ENCODE results near the gene GNAI3. TPM values are rescaled to one million over a fixed set of nuclear protein-coding genes. Genes with fewer than 3 reads are reported as not detected.

The GNAI3 gene
- total RNA-seq = 11.4 and 14.9 TPM in 2 replicates

DNA sequence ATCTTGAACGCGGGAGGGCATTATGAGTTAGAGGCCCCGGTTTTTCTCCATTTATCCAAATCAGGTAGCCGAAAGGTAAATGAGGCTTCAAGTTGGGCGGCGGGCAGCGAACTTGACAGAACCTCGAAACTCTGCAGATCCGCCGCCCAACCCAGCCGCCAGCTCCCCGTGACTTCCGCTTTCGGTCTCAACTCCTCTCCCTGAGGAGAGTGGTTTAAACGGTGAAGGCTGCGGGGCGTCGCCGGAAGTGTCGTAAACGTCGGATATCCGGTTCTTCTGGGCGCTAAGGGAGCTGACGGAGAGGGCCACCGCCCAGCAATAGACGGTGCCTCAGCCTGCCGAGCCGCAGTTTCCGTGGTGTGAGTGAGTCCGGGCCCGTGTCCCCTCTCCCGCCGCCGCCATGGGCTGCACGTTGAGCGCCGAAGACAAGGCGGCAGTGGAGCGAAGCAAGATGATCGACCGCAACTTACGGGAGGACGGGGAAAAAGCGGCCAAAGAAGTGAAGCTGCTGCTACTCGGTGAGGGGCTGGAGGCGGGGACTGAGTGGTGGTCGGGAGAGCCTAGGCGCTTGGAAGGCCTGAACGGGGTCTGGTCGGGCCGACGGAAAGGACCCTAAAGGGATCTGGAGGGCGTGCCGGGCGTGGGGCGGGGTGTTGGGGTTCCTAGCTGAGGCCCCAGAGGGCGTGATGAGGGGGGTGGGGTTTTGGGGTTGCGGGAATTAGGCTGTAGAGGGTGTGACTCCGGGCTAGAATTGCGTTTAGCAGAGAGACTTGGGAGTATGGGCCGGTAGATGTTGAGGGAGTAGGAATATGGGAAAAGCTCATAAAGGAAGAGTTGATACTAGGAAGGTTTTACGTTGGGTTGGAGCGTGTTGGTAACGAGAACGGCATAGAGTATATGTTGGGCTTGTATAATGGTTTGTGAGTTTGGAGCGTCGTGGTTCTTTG is at the start of gene GNAI3:
Gene GNAI3, plus strand, starts transcription at position 295 of the 947 bp plus-strand sequence. Its CDS starts 106 bp downstream, at position 401.
- peak; percentile 83 to 96 for DNase-seq (ENCODE audit: low read depth in 2 of 2)

DNA sequence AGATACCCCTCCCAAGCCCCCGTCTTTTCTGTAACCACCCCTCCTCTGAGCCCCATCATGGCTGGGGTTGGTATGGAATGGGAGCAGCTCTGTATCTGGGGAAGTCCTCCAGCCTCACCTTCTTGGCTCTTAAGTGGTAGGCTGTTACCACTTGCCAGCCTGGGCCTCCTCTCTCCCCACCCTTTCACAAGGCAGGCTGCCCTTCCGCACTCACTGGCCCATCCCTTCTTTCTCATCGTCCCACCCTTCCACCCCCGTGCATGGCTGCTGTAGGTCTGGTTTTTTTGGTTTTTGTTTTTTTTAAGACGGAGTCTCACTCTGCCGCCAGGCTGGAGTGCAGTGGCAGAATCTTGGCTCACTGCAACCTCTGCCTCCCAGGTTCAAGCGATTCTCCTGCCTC is 49.3 kb upstream of the GNAI3 start:
- no peak for DNase-seq (ENCODE audit: low read depth in 2 of 2)

- DNase-seq (ENCODE audit: low read depth in 2 of 2) = peak in 1 of 2 donors; percentile 44
Measured at GRCh38 chr1:109499661-109500536, 48.5 kb upstream of the GNAI3 start.

DNA sequence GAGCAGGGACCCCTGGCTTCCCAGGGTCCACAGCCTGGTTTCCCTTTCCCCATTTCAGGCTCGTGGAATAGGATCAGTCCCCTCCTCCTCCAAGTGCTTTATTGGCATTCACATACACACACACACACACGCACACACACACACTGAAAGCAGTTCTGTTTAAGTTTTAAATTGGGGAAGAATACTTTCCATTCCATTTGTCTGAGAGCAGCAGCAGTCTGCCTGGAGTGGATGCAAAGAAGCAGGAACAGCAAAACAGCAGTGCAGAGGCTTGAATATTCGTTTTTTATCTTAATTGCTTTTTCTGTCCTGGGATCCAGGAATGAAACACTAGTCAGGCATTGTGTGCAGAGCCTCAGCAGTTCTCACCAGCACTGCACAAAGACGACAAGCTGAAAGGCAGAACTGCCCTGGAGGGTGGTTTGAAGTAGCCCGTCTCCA is 47.5 kb upstream of the GNAI3 start:
- no peak for DNase-seq (ENCODE audit: low read depth in 2 of 2)

GRCh38 chr1:109501644-109502363 is 46.6 kb upstream of the GNAI3 start:
- no peak for DNase-seq (ENCODE audit: low read depth in 2 of 2)

DNA sequence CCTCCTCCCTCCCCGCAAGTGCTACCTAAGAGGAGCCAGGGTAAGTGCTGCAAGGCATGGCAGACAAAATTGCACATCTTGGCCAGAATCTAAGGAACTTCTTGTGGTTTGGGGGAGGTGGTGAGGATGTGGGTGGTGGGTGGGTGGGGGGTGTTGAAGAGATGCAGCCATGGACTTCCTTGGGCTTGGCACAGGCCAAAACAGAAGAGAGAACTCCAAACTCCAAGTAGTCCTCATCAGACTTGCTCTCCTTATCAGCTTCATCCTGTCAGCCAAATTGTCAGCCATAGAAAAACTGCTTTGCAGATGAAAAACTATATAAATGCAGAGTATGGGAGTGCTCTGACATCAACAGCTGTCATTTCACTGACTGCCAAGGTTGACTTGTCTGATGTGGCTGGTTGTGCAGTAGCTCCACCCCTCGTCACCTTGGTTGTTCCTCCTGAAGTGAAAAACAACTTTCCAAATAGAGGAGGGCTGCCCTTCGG is 46.0 kb upstream of the GNAI3 start:
- no peak for DNase-seq (ENCODE audit: low read depth in 2 of 2)

- no peak for DNase-seq (ENCODE audit: low read depth in 2 of 2)
Measured at GRCh38 chr1:109503935-109504334, 44.5 kb upstream of the GNAI3 start.

GRCh38 chr1:109504974-109505373 is 43.4 kb upstream of the GNAI3 start:
- DNase-seq (ENCODE audit: low read depth in 2 of 2) = no peak

- no peak for DNase-seq (ENCODE audit: low read depth in 2 of 2)
Measured at GRCh38 chr1:109508001-109508872, 40.2 kb upstream of the GNAI3 start.

- DNase-seq (ENCODE audit: low read depth in 2 of 2) = no peak
Measured at GRCh38 chr1:109508873-109509175, 39.6 kb upstream of the GNAI3 start.

DNA sequence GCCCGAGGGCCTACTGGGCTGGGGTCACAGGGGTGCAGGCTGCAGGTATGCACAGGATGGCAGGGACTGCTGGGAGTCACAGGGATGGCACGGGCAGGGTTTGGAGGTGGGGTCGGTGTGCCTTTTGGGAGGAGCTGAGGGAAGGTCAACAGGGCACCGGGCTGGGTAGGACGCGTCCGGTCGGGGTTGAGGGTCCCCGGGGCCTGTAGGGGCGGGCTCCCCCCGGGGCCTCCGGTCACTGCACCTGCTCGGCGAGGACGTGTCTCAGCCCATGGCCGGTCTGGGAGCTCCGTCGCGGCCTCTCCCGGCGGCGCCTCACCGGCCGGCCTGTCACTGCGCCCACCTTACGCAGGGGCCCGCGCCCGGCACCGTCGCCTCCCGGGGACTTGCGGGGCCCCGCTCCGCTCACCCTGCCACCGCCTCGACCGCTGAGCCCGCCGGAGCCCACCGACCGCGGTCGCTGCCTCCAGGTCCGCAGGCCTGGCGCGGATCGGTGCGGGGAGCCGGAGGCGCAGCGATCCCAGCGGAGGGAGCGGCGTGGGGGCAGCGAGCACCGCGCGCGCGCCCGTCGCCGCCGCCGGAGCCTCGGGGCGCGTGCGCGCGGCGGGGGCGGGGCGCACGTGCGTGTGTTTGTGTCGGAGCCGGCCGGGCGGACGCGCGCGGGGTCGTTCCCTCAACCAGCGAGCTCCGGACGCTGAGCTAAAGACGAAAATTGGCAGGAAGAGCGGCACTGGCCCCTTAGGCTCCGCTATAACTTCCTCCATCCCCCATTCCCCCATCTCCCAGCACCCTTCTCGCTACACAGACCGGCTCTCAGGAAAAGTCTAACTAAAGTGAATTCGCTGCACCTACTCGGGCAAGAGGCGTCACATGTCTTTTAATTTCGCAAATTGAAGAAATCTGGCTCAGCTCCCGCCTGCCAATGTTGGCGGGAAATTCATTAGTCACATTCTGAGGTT is 39.0 kb upstream of the GNAI3 start, which contains the start of gene AMIGO1:
Gene AMIGO1, minus strand, starts transcription at position 552 of the 959 bp plus-strand sequence. CDS start 815 bp downstream, outside the sequence.
- peak in 1 of 2 donors; percentile 65 for DNase-seq (ENCODE audit: low read depth in 2 of 2)

GRCh38 chr1:109513110-109513710 is 35.2 kb upstream of the GNAI3 start:
- no peak for DNase-seq (ENCODE audit: low read depth in 2 of 2)

GRCh38 chr1:109514846-109515245 is 33.6 kb upstream of the GNAI3 start:
- DNase-seq (ENCODE audit: low read depth in 2 of 2) = no peak

- DNase-seq (ENCODE audit: low read depth in 2 of 2) = no peak
Measured at GRCh38 chr1:109516872-109517271, 31.5 kb upstream of the GNAI3 start.

DNA sequence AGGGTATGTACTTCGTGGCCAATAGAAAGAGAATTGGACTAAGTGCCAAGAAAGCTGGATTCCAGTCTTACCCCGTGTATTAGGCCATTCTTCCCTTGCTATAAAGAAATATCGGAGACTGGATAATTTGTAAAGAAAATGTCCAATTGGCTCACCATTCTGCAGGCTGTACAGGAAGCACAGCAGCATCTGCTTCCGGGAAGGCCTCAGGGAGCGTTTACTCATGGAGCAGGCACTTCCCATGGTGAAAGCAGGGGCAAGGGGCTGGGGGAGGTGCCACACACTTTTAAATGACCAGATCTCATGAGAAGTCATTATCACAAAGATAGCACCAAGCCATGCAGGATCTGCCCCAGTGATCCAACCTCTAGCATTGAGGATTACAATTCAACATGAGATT is 31.1 kb upstream of the GNAI3 start:
- no peak for DNase-seq (ENCODE audit: low read depth in 2 of 2)

DNA sequence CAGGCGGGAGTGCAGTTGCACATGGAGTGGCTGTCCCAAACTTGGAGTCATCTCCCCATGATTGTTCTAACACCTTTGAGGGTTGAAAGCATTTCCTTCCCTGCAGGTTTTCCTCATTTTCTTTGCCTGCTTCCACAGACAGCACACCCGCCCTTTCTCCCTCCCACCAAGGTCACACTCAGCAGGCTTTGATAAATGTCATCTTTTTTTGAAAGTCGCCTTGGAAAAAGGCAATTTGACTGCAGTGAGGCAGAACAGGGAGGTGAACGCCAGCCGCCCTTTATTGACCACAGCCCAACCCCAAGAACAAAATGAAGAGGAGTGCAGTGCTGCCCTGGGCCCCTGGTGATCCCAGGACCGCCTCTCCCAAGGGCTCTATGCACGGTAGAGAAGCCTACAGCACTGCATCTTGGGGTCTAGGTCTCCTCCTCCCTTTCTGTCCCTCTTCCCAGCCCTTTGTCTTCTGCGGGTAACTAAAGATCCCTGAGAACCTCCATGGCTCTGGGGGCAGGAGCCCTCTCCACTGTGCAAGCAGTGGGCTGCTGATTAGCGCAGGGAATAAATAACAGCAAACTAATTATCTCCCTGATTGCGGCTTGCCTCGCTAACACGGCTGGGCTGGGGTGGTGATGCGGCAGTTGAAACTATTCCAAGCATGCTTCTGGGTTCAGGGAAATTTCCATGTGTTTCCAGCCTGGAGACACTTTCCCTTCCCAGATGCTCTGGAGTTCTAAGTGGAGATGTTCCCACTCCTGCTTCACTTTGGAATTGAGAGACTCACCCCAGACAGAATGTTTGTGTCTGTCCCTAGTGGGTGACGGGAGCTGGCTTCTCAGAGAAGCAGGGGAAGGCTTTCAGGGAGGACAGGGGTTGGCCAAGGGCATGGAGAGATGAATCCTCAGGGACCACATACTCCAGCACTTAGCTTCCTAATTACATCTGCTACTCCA is 27.1 kb upstream of the GNAI3 start:
- no peak for DNase-seq (ENCODE audit: low read depth in 2 of 2)

DNA sequence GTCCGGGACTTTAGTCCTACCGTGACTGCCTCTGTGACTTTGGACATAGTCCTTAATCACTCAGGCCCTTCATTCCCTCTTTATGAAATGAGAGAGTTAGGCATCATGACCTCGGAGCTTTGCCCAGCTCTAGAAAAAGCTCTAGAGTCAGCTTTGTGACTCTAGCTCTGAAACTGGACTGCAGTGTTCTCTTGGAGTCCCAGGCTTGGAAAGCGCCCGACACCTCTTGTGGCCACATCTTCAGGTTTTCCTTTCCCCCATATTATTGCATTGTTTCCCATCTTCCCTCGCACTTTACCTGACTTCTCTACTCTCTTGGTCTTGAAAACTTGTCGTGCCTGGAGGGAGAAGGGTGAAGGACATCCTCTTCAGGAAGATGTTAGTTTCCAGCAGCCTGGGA is 26.4 kb upstream of the GNAI3 start:
- DNase-seq (ENCODE audit: low read depth in 2 of 2) = no peak

DNA sequence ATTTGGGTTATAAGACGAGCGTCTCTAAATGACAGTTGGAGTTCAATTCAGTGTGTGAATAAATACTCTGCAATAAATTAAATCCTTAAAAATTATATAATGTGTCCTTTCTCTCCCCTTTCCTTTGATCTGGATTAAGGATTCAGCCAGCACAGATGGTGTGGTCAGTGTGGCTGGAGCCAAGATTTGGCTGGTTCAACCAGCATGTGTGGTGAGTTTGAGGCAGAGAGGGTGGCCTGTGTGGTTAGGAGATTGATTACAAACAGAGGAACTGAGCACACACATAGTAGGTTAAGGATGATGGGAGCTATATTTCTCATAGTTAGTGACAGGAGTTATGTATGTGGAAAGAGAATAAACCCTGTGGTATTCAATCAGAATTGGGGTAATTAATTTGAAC is 24.7 kb upstream of the GNAI3 start:
- no peak for DNase-seq (ENCODE audit: low read depth in 2 of 2)

All from dermis microvascular lymphatic vessel endothelial cell (primary cell).